BLaER1 treated with 17β-estradiol and CSF1 and Interleukin-3, amounts not matched to agents 10 nM and 100 nM (cell line): ENCODE data around the gene PAPSS1.

Source experiments
- H3K27ac ChIP-seq, 11 experiments: shearing (Covaris generic); formaldehyde crosslinking; 2 replicates each; pipeline ENCODE4 v1.8.1; 2022
- H3K27me3 ChIP-seq, 11 experiments: shearing (Covaris generic); formaldehyde crosslinking; 2 replicates each; pipeline ENCODE4 v1.8.1; 2022
- H3K36me3 ChIP-seq, 11 experiments: shearing (Covaris generic); formaldehyde crosslinking; 2 replicates each; pipeline ENCODE4 v1.8.1; 2022
- H3K4me1 ChIP-seq, 10 experiments: shearing (Covaris generic); formaldehyde crosslinking; 2 replicates each; pipeline ENCODE4 v1.8.1; 2022
- H3K4me2 ChIP-seq, 11 experiments: shearing (Covaris generic); formaldehyde crosslinking; 2 replicates each; pipeline ENCODE4 v1.8.1; 2022
- H3K4me3 ChIP-seq, 10 experiments: shearing (Covaris generic); formaldehyde crosslinking; 2 replicates each; pipeline ENCODE4 v1.8.1; 2022
- H3K9ac ChIP-seq, 11 experiments: shearing (Covaris generic); formaldehyde crosslinking; 2 replicates each; pipeline ENCODE4 v1.8.1; 2022
- H3K9me3 ChIP-seq, 11 experiments: shearing (Covaris generic); formaldehyde crosslinking; replicated peaks in 1 of 11; 2 replicates each; pipeline ENCODE4 v1.8.1; 2022
- H4K20me1 ChIP-seq, 11 experiments: shearing (Covaris generic); formaldehyde crosslinking; 2 replicates each; pipeline ENCODE4 v1.8.1; 2022
- Cebpa-rat ChIP-seq, 11 experiments: shearing (Covaris generic); IDR thresholded peaks; 2 replicates each; pipeline ENCODE4 v1.8.1; 2022

Gene PAPSS1

DNA sequence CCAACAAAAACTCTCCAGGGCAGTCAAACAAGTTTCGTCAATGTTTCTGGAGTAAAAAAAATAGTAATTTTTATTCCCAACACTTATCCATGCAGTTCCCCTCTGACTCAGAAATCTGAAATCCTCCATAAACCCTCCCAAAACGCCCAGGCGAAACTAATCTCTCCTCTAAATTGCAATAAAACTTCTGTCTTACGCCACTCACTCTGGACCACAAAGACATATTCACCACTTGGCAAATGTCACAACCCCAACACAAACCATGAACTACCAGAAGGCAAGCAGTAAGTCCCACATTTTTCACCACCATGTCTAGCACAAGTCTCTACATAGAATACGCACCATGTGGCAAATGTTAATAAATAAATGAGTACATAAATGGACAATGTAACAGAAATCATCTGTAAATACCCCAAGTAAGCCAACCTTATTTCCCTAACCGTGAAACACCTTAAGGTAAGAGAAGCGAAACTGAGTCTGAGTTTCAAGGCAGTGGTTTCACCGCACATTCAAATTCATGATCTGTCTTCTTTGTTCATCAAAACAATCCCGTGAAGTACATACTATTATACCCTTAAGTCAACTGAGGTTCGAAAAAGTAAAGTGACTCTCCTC, 1.6 kb downstream of the PAPSS1 start:
- Histone ChIP-seq H3K4me2 (peak overlapping the region; percentile 72 to 95 (median 84)), H3K4me3 (peak overlapping the region; percentile 81 to 99 (median 92); a peak in 19 of 20 replicates), H3K9ac (peak overlapping the region in 9 of 11 experiments; percentile 76 to 88 (median 82); a peak in 12 of 22 replicates), H4K20me1 (peaks cover 0 to 50% (median 7%) of the 10 kb centered on the region in 11 experiments; a peak in 13 of 22 replicates), H3K36me3 (peaks cover 4 to 43% (median 17%) of the 10 kb centered on the region in 11 experiments; a peak in 18 of 22 replicates), H3K27me3 (no peaks in the 10 kb centered on the region), H3K9me3 (peaks cover 0 to 12% (median 6%) of the 10 kb centered on the region in 11 experiments; a peak in 4 of 22 replicates), H3K4me1 (peaks cover 22 to 54% (median 27%) of the 10 kb centered on the region in 10 experiments), H3K27ac (peak overlapping the region in 6 of 11 experiments; percentile 69 to 85 (median 80); a peak in 8 of 22 replicates)
- no peak for TF ChIP-seq Cebpa-rat (IDR thresholded peaks at IDR 0.05)

DNA sequence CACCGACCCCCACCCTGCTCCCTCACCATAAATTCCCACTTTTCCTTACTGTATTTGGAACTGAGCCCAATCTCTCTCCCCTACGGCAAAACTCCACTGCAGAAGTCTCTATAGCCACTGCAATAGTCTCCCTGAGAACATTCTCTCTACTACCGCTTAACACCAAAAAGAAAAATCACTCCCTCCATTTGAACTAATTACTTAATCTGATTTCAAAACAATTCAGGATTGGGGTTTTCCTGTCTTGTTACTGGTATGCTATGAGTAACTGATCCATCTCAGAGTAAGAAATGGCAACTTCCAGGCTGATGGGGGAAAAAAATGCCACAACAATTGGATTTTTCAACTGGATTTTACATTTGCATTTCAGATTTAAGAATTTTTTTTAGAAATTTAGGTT, 5.8 kb downstream of the PAPSS1 start:
- H3K27me3 ChIP-seq: no peaks in the 10 kb centered on the region
- H3K9me3 ChIP-seq: peaks cover 0 to 24% (median 18%) of the 10 kb centered on the region in 11 experiments; a peak in 11 of 22 replicates
- no peak overlapping the region for H3K4me3 ChIP-seq
- H3K9ac ChIP-seq: no peak overlapping the region
- H4K20me1 ChIP-seq: peaks cover 0 to 82% (median 20%) of the 10 kb centered on the region in 11 experiments; a peak in 16 of 22 replicates
- H3K4me1 ChIP-seq: peaks cover 21 to 82% (median 34%) of the 10 kb centered on the region in 10 experiments
- H3K4me2 ChIP-seq: peak overlapping the region in 2 of 11 experiments; percentile 1 to 26; a peak in 3 of 22 replicates
- H3K36me3 ChIP-seq: peaks cover 13 to 63% (median 36%) of the 10 kb centered on the region in 11 experiments; a peak in 21 of 22 replicates
- TF ChIP-seq Cebpa-rat (IDR thresholded peaks at IDR 0.05): no peak
- H3K27ac ChIP-seq: no peak overlapping the region

DNA sequence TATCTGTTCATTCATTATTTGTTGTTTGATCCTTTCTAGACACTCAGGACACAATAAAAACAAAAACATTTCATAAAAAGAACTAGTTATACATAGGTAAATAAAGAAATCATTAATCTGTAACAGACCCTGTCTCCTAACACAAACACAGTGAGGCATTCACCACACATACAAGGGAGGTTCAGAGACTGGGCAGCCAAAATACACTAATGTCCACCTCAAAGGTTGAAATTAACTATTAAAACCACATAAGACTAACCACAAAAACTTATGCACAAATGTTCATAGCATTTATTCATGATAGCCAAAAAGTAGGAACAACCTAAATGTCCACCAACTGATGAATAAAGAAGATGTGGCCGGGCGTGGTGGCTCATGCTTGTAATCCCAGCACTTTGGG, 7.8 kb downstream of the PAPSS1 start:
- H3K27me3 ChIP-seq: no peaks in the 10 kb centered on the region
- H3K36me3 ChIP-seq: peaks cover 14 to 75% (median 36%) of the 10 kb centered on the region in 11 experiments; a peak in 21 of 22 replicates
- H3K4me2 ChIP-seq: peak overlapping the region in 3 of 11 experiments; percentile 85 to 97 (median 94); a peak in 6 of 22 replicates
- H3K27ac ChIP-seq: no peak overlapping the region
- no peak overlapping the region for H3K4me3 ChIP-seq
- H3K9ac ChIP-seq: no peak overlapping the region
- H3K4me1 ChIP-seq: peaks cover 8 to 85% (median 22%) of the 10 kb centered on the region in 10 experiments; a peak in 19 of 20 replicates
- peaks cover 5 to 44% (median 34%) of the 10 kb centered on the region in 11 experiments for H3K9me3 ChIP-seq
- H4K20me1 ChIP-seq: peaks cover 0 to 70% (median 20%) of the 10 kb centered on the region in 11 experiments; a peak in 15 of 22 replicates
- TF ChIP-seq Cebpa-rat (IDR thresholded peaks at IDR 0.05): no peak

DNA sequence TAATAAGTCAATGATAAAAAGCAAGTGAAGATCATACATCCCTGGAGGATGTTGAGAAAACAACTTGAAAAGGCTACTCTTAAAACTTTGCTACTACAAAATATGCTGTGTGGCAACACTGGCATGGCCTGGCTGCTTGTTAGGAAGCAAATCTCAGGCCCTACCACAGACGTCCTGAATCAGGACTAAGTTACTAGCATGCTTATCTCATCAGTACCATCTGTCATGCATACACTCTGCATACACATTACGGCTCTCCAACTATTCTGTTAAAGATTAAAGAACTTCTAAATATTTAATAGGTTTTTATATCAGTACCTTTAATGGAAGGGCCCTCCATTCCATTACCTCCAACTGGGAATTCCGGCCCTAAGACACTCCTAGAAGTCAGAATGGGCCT, 8.2 kb downstream of the PAPSS1 start:
- H3K36me3 ChIP-seq: peaks cover 16 to 75% (median 40%) of the 10 kb centered on the region in 11 experiments
- peaks cover 8 to 86% (median 22%) of the 10 kb centered on the region in 10 experiments; a peak in 19 of 20 replicates for H3K4me1 ChIP-seq
- TF ChIP-seq Cebpa-rat (IDR thresholded peaks at IDR 0.05): no peak
- H3K27me3 ChIP-seq: no peaks in the 10 kb centered on the region
- H4K20me1 ChIP-seq: peaks cover 0 to 66% (median 20%) of the 10 kb centered on the region in 11 experiments; a peak in 15 of 22 replicates
- H3K9ac ChIP-seq: no peak overlapping the region
- no peak overlapping the region for H3K4me3 ChIP-seq
- peaks cover 9 to 48% (median 39%) of the 10 kb centered on the region in 11 experiments for H3K9me3 ChIP-seq
- H3K4me2 ChIP-seq: peak overlapping the region in 3 of 11 experiments; percentile 85 to 97 (median 94); a peak in 6 of 22 replicates
- H3K27ac ChIP-seq: no peak overlapping the region

DNA sequence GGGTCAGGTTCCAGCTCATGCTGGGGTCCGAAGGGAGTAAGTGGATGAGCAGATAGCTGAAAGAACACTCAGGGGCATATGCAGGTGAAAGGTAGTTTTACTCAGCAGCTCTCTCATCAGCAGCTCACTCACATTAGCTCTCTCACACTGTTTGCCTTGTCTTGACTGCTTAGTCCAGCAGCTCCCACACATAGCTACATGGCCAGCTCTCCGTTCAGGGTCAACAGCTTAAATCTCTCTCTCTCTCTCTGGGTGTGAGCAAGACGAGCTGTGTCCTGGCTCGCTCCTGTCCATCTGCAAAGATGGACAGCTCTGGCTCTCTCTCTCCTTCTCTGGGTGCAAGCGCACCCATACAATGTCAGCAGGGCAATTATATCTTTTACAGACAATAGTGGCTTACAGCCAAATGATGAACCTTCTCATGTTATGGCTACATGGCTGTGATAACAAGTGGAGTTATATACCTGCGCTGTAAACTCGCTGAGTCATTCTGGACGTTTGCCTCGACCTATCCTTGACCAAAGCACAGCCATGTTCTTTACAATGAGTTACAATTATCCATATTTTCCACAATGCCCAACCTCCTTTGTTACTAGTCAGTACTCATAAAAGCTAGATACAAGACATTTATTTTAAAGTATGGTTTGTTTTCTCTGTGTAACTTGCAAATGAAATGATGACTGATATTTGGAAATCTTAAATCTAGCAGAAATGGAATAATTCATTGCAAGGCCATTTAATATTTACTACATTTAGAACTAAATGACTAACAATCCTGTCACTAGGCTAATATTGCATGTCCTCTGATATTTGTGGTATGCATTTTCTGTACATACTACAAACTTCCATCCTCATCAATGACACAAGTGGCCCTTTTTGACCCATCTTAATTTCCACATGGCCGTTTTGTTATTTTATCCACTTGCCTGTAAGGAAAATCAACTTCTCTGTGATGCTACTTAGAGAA, 9.3 kb downstream of the PAPSS1 start:
- H3K27me3 ChIP-seq: no peaks in the 10 kb centered on the region
- H4K20me1 ChIP-seq: peaks cover 0 to 56% (median 13%) of the 10 kb centered on the region in 11 experiments; a peak in 14 of 22 replicates
- TF ChIP-seq Cebpa-rat (IDR thresholded peaks at IDR 0.05): no peak
- H3K4me2 ChIP-seq: peak overlapping the region; percentile 17 to 97 (median 73); a peak in 19 of 22 replicates
- H3K36me3 ChIP-seq: peaks cover 23 to 72% (median 47%) of the 10 kb centered on the region in 11 experiments; a peak in 21 of 22 replicates
- H3K4me1 ChIP-seq: peaks cover 8 to 78% (median 22%) of the 10 kb centered on the region in 10 experiments; a peak in 19 of 20 replicates
- H3K9me3 ChIP-seq: peaks cover 19 to 59% (median 49%) of the 10 kb centered on the region in 11 experiments
- H3K9ac ChIP-seq: peak overlapping the region in 2 of 11 experiments; percentile 61 to 66; a peak in 5 of 22 replicates
- H3K4me3 ChIP-seq: peak overlapping the region in 2 of 10 experiments; percentile 19 to 37; a peak in 2 of 20 replicates
- peak overlapping the region in 8 of 11 experiments; percentile 3 to 79 (median 40); a peak in 13 of 22 replicates for H3K27ac ChIP-seq

DNA sequence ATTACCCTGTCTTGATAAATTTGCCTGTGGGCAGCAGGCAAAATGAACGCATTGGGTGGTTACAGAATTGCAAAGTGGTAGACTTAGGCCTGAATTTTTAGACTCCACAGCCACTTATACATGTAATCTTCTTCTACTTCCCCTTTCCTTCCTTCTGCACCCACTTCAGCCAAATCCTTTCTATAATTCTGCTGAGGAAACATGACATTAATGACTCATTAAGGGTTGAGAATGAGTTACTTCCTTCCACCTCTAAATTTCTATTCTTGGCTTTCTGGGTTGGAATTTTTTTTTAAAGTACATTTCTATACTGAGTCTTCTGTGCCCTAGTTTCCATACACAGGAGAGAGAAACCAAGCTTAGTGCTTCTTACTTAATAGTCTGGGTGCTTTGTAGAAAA, 10.1 kb downstream of the PAPSS1 start:
- H3K4me1 ChIP-seq: peaks cover 8 to 70% (median 22%) of the 10 kb centered on the region in 10 experiments; a peak in 19 of 20 replicates
- H3K4me3 ChIP-seq: 0 out of 20 replicates have a peak overlapping the region, but pooled peaks of 2 of the 10 experiments have one; percentile 19 to 37
- no peak for TF ChIP-seq Cebpa-rat (IDR thresholded peaks at IDR 0.05)
- H3K9ac ChIP-seq: peak overlapping the region in 2 of 11 experiments; percentile 61 to 66; a peak in 3 of 22 replicates
- no peaks in the 10 kb centered on the region for H3K27me3 ChIP-seq
- peaks cover 28 to 67% (median 58%) of the 10 kb centered on the region in 11 experiments for H3K9me3 ChIP-seq
- peaks cover 30 to 72% (median 49%) of the 10 kb centered on the region in 11 experiments; a peak in 21 of 22 replicates for H3K36me3 ChIP-seq
- H3K27ac ChIP-seq: peak overlapping the region in 7 of 11 experiments; percentile 3 to 79 (median 40); a peak in 12 of 22 replicates
- peak overlapping the region in 10 of 11 experiments; percentile 17 to 97 (median 76); a peak in 18 of 22 replicates for H3K4me2 ChIP-seq
- H4K20me1 ChIP-seq: peaks cover 0 to 47% (median 13%) of the 10 kb centered on the region in 11 experiments; a peak in 13 of 22 replicates

DNA sequence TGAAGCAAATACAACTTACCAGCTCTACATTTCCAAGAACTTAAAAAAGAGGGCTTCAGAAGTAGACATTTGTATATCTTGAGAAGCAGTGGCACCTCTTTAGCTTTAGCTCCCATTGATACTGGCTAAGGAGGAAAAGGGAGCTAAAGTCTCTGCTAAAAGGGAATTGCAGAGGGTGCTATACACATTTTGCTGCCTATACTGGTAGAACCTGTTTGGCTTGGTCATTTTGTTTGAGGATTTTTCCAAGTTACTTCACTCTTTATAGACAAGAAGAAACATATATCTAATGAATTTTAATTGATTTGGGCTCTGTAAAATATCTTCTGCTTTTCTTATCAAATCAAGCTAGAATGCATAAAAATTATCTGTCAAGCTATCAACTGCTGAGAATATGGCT, 11.8 kb downstream of the PAPSS1 start:
- Histone ChIP-seq H3K9ac (no peak overlapping the region), H3K36me3 (peaks cover 34 to 65% (median 47%) of the 10 kb centered on the region in 11 experiments; a peak in 21 of 22 replicates)
- TF ChIP-seq Cebpa-rat (IDR thresholded peaks at IDR 0.05): no peak

More for the DNA sequence above, 11.8 kb downstream of the PAPSS1 start:
- peaks cover 45 to 74% (median 69%) of the 10 kb centered on the region in 11 experiments for H3K9me3 ChIP-seq
- no peak overlapping the region for H3K4me3 ChIP-seq
- H3K4me1 ChIP-seq: peaks cover 8 to 65% (median 22%) of the 10 kb centered on the region in 10 experiments; a peak in 19 of 20 replicates
- H3K4me2 ChIP-seq: peak overlapping the region in 3 of 11 experiments; percentile 85 to 97 (median 94); a peak in 6 of 22 replicates
- no peaks in the 10 kb centered on the region for H3K27me3 ChIP-seq
- H3K27ac ChIP-seq: peak overlapping the region in 1 of 11 experiments; percentile 70; a peak in 1 of 22 replicates
- H4K20me1 ChIP-seq: peaks cover 0 to 33% (median 13%) of the 10 kb centered on the region in 11 experiments; a peak in 12 of 22 replicates
